HG02870 (cell line): Measurements from ENCODE around the gene ARID3C.

Experiments
- ATAC-seq: cut with Tn5 transposase; IDR thresholded peaks from one replicate; pipeline ENCODE4 v1.9.1; 2021; ENCODE audit warnings: mild to moderate bottlenecking, moderate library complexity; ENCODE audit not compliant: unreplicated experiment

The ARID3C gene

GRCh38 chr9:34578241-34579103 lies 50.4 kb downstream of the ARID3C start:
- ATAC-seq = no peak

GRCh38 chr9:34577400-34578240 lies 51.2 kb downstream of the ARID3C start:
- no peak for ATAC-seq

- ATAC-seq = no peak
Measured at GRCh38 chr9:34576597-34577399, 52.1 kb downstream of the ARID3C start.

- no peak for ATAC-seq
Measured at GRCh38 chr9:34575862-34576596, 52.8 kb downstream of the ARID3C start.

GRCh38 chr9:34575241-34575640 lies 53.6 kb downstream of the ARID3C start:
- ATAC-seq = no peak

GRCh38 chr9:34574571-34574970 lies 54.3 kb downstream of the ARID3C start:
- ATAC-seq = no peak

- ATAC-seq = no peak
Measured at GRCh38 chr9:34573599-34574325, 55.1 kb downstream of the ARID3C start.

- no peak for ATAC-seq
Measured at GRCh38 chr9:34572628-34573027, 56.2 kb downstream of the ARID3C start.

- no peak for ATAC-seq
Measured at GRCh38 chr9:34572092-34572491, 56.8 kb downstream of the ARID3C start.

- no peak for ATAC-seq
Measured at GRCh38 chr9:34571481-34571810, 57.4 kb downstream of the ARID3C start.
